Breast epithelium (tissue), 3 donors: ENCODE measurements around the gene PCDH15.

Source experiments
- CTCF ChIP-seq, 3 donors: fragments of 450-650 bp; IDR thresholded peaks; one replicate each; pipeline ENCODE4 v1.5.1; 2016 to 2017; ENCODE audit warnings: antibody characterized with exemption in 3 of 3, mild to moderate bottlenecking in 3 of 3, moderate library complexity in 3 of 3
- POLR2A ChIP-seq: fragments of 450-650 bp; IDR thresholded peaks from one replicate; pipeline ENCODE4 v1.6.1; 2016; ENCODE audit warnings: antibody characterized with exemption, mild to moderate bottlenecking, moderate library complexity
- POLR2AphosphoS5 ChIP-seq, 3 donors: sonication (generic); formaldehyde crosslinking; IDR thresholded peaks; one replicate each; pipeline ENCODE4 v1.6.1; 2017; ENCODE audit warnings: antibody characterized with exemption in 3 of 3

DNA sequence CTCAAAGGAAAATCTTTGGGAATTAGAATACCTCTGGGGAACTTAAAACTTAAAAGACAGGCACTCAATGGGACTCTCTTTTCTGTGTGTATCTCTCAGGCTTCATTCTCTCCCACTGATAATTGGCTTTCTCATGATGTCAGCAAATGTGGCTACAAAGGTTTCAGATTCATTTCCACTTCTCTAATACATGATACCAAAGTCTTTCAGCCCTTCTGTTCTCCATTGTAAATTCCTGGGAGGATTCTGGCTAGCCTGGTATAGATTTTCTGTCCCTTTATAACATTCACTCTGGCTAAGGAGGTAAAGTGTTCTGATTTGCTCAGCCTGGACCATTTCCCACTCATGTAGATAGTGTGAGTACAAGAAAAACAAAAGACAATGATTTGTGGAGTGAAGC lies 606.2 kb downstream of the PCDH15 start:
- TF ChIP-seq CTCF (IDR thresholded peaks at IDR 0.05) (no peak), POLR2A (no peak), POLR2AphosphoS5 (IDR thresholded peaks at IDR 0.05) (no peak)
